Epidermal melanocyte (primary cell): ENCODE data around the gene GCC2.
"Not testable (repeated sequence)": the region's sequence is repeated elsewhere in the genome, so short reads cannot be mapped to it uniquely, and the experiment has no call there.

Experiments
- DNase-seq: peaks from one replicate; pipeline ENCODE4 v3.0.0; 2011; ENCODE audit warnings: low spot score; ENCODE audit not compliant: insufficient read length

Gene GCC2

GRCh38 chr2:108512431-108512830, 63.4 kb downstream of the GCC2 start:
- DNase-seq, result not testable (repeated sequence)

GRCh38 chr2:108514478-108514877, 65.5 kb downstream of the GCC2 start:
- DNase-seq, result not testable (repeated sequence)

- not testable (repeated sequence) for DNase-seq
These were observed 75.7 kb downstream of the GCC2 start for GRCh38 chr2:108524688-108525087.

- DNase-seq, result not testable (repeated sequence)
These were observed 76.3 kb downstream of the GCC2 start for GRCh38 chr2:108525258-108525657.

- no peak for DNase-seq
These were observed 82.7 kb downstream of the GCC2 start for GRCh38 chr2:108531674-108532055.

GRCh38 chr2:108533832-108534583, 85.0 kb downstream of the GCC2 start, which contains the start of gene LIMS1:
Gene LIMS1, plus strand, starts transcription at chr2:108534470. Its CDS starts 93 bp downstream, at chr2:108534563.
- DNase-seq, result peak; percentile 83

GRCh38 chr2:108534584-108535356, 85.8 kb downstream of the GCC2 start:
- no peak for DNase-seq

GRCh38 chr2:108535357-108535631, 86.3 kb downstream of the GCC2 start:
- DNase-seq, result no peak

- DNase-seq, result no peak
These were observed 87.3 kb downstream of the GCC2 start for GRCh38 chr2:108536133-108536780.

- no peak for DNase-seq
These were observed 87.9 kb downstream of the GCC2 start for GRCh38 chr2:108536911-108537310.

GRCh38 chr2:108538000-108538625, 89.1 kb downstream of the GCC2 start:
- DNase-seq, result no peak

GRCh38 chr2:108541451-108541850, 92.4 kb downstream of the GCC2 start:
- no peak for DNase-seq

- no peak for DNase-seq
These were observed 93.1 kb downstream of the GCC2 start for GRCh38 chr2:108542071-108542470.

GRCh38 chr2:108547606-108548005, 98.6 kb downstream of the GCC2 start:
- DNase-seq, result no peak

- no peak for DNase-seq
These were observed 99.4 kb downstream of the GCC2 start for GRCh38 chr2:108548208-108549003.

- no peak for DNase-seq
These were observed 103.6 kb downstream of the GCC2 start for GRCh38 chr2:108552566-108552965.

GRCh38 chr2:108553209-108553919, 104.4 kb downstream of the GCC2 start:
- DNase-seq, result no peak

GRCh38 chr2:108554528-108554927, 105.5 kb downstream of the GCC2 start:
- no peak for DNase-seq

- no peak for DNase-seq
These were observed 106.6 kb downstream of the GCC2 start for GRCh38 chr2:108555572-108555971.

GRCh38 chr2:108556581-108556980, 107.6 kb downstream of the GCC2 start:
- DNase-seq, result not testable (repeated sequence)
